Amniotic stem cell (primary cell): ENCODE data around the gene SLC4A11.

Experiments
- DNase-seq: peaks from one replicate; lab custom pipeline; 2025; lab: John Stamatoyannopoulos, UW

SLC4A11 gene

DNA sequence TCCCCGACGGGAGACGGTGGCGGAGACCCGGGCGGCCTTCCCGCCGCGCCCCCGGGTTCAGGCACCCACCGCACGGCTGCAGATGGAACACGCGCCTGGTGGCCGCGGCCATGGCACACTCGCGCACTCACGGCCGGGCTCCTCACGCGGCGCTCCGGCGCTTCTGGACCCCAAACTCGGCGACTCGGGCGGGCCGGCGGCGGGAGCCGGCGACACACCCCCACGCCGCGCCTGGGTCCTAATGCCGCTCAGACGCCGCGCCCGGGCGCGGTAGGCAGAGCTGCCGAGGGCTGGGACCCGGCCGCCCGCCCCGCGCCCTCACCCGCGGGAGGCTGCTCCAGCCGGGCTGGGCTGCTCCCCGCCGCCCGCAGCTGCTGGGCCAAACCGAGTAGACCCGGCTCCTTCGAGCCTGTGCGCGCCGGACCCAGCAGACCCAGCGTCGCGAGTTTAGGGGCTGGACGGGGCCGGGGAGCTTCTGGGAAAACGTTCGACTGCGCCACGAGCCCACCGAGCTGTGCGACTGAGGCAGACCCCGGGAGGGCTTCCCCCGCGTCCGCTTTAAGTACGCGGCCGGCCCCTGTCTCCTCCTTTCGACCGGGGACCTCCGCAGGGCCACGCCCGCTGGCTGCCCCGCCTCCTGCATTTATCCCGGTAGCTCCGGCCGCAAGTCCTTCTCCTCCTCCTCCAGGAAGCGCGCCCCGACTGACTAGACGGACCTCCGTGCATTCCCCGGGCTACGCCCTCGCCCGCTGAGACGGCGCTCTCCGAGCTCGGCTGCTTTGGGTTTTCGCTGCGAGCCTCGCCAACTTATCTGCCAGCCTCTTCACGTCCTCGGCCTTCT lies at the start of gene SLC4A11:
SLC4A11 (minus strand) TSS at position 165 of the 841 bp plus-strand sequence; CDS start at position 112, 53 bp downstream.
- no peak for DNase-seq

DNA sequence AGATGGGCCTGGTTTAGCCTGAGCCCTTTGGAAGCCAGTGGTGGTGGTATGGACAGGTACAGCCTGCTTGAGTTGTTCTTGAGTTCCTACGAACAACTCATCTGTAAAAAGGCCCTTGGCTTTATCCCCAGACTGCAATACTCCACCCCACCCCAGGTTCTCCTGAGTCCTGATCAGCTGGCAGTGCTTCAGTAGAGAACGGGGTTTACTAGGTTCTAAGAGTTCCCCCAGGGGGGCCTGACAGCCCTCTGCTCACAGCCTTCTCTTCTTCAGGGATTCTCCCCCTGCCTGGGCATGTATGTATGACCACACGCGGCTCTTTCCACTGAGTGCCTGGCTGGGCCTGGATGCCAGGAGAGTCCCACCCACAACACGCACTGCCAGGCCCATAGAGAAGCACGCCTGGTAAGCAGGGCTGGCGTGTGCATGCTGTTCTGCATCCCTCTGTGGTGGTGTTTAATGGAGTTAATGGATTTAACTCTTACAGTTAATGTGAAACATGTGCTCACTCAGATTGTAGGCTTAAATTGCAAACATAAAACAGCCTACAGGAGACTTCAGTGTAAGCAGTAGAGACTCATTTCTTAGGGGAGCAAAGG lies 44.3 kb upstream of the SLC4A11 start:
- DNase-seq = no peak

DNA sequence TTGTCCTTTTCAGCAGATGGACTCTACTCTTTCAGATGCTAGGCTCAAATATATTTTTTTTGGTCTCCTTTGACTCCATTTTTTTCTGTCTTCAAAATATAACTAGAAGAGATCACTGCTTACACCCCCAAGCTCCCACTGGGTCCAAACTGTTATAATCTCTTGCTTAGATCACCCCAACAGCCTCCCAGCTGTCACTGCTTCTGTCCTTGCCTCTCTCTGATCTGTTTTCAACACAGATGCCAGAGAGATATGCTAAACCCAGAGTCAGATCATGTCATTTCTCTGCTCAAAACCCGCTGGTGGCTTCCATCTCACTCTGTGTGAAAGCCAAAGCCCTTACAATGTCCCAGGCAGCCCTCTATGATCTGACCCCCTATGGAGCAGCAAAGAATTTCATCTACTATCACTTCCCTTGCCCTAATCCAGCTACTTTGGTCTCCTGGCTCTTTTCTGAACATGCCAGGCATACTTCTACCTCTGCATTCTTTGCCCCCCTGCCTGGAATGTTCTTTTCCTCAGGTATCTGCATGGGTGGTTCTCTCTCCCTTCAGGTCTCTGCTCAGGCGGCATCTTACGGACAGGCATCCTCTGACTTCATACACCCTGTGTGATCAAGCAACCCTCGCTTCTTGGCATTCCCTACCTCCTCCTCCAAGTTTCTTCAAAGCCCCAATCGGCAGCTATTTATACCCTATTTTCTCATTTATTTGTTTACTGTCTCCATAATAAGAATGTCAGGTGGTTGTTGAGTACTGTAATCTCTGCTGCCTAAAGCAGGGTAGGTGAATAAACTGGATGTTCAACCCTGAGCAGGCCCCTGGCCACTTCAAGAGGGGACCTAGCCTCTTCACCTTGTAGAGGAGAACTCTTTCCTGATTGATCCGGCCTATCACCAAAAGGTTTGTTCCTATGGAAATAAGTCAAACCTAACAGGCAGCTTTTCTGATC lies 43.6 kb upstream of the SLC4A11 start:
- no peak for DNase-seq

DNA sequence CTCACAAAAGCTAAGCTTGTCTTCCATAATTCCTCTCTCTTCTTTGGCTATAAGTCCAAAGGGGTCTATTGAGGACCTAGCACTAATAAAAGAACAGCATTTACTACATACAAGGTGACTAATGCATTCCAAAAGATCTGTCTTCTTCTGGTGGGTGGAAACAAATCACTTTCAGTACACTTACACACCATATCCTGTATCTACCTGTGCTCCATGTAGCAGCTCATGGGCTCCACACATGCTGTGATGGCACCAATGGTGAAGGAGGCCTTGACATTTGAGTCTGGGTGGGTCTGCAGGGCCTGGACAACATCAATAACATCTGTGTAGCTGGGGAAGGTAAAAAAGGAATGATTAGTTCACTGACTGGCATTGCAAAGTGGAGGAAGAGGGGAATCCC lies 42.4 kb upstream of the SLC4A11 start:
- DNase-seq = no peak

DNA sequence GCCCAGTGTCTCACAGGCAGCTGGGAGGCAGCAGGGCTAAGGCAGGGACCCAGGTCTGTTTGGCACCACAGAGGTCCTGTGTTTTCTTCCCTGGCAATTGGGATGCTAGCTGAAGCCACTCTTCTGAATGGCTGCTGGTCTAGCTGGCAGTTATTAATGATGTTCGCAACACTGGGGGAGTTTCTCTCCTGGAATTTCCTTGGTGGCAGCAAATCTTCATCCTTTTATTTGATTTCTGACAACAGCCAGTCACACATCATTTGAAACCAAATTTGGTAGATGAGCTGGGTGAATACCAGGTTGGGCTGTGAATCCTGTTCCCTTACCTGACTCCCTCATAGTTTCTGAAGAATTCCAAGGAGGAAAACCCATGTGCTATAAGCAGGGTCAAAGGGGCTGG lies 40.8 kb upstream of the SLC4A11 start:
- no peak for DNase-seq

DNA sequence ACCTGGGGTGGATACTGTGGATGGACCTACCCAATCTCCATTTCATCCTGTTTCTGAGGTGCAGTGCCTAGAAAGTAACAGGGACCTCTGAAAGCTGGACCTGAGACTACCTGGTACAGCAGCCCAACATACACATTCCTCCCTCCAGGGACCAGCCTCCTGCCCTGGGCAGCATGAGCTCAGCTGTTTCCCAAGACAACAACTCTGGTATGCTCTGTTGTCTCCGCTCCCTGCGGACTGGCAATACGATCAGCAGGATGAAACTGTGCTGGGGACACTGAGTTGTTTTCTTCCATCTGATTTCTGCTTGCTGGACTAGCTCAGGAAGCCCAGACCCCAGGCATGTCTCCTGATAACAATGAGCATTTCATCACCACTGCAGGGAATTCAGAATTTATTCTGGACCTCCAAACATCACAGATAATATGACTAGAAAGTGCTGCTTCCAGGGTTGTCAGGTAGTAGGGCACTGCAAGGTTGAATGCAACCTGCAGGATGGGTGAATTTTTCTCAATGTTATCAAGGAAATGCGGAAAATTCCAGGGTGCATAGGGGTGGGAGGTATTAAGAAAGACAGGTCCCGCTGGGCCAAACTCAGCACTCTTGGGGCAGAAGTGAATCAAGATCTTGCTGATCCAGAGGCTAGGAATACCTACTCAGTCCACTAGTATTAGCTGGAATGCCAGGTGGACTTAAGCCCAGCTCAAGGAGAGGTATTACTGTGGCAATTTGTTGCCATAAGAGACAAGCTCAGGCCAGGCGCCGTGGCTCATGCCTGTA lies 38.9 kb upstream of the SLC4A11 start:
- no peak for DNase-seq

DNA sequence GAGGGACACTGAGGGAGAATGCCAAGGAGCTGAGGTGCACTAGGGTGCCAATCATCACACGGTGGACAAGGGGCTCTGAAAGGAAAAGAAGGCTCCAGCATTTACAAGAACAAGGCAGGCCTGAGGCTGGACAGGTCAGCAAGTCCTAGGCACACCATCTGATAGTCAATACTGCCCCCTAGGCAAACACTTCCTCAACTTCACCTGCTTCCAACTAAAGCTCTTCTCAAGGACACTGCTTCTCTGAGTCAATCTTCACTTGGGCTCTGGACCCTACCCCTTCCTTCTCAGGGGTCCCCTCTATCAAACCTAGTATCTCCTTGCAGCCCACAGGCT lies 37.7 kb upstream of the SLC4A11 start:
- DNase-seq = no peak

DNA sequence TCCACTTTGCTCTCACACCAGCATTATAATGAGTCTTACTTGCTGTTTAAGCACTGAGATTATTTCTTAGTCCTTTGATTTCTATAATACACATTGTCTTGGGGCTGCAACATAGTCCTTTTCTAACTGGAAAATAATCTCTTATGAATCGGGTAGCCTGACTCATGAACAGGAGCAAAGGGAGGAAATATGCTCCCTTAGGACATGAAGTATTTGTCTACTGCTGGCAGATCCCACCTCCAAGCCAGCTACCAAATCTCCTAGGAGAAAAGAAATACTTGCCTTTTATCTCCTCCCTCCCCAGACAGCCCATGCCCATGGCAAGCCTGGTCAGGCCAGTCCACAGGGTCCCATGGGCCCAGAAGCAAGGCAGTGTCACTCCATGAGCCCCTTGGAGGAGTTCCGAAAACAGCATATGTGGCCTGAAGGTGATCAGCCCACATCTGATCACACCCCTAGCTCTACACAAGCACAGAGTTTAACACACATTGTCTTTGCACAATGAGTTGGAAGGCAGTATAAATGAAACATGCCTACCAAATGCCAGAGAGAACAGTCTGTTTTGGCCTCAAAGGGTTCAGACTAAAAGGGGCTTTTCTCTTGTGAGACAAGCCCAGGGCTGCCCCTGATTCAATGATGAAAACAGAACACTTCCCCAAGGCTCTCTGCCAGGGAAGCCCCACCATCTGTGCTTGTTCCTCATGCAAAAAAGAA lies 37.1 kb upstream of the SLC4A11 start:
- DNase-seq = no peak

DNA sequence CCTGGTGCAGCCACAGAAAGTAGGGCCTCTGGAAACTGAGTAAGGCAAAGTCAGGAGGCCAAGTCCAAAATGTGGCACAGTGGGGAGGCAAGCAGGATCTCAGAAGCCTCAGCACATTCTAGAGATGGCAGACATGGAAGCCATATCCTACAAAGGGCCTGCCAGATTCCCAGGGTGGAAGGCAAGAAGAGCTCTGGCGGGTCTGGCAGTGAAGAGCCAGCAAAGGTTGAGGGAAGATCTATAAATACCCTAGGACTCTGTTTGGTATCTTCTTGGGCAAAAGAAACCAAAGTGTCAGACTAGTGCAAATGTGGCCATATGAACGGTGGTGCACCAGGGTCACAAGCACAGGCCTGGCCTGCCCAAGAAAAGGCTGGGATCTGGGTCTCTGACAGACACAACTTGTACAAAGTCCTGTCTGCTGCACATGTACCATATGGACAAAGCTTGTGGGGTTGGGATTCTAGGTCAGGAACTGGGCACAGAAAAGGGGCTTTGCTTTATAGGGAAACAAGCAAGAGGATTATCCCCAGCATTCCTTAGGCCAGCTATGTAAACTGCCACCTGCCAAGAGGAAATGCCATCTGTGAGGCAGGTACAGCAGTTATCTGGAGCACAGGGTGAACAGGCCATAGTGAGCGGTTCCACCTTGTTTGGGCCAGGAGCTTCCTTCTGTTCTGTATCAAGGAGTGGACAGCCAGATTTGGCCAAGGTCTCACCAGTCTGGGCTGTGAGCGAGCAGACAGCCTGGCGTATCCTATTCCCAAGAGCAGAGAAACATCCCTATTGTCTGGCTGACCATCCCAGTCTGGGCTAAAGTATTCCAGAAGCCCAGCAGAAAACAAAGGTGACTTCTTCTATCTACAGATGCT lies 36.3 kb upstream of the SLC4A11 start:
- no peak for DNase-seq

DNA sequence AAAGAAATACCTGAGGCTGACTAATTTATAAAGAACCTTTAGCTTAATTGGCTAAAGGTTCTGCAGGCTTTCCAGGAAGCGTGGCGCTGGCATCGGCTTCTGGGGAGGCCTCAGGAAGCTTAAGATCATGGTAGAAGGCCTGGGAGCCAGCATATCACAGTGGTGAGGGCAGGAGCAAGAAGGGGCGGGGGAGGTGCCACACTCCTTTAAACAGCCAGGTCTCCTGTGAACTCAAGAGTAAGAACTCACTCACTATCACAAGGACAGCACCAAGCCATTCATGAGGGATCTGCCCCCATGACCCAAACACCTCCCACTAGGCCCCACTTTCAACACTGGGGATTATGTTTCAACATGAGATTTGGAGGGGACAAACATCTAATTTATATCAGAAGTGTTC lies 34.4 kb upstream of the SLC4A11 start:
- no peak for DNase-seq

DNA sequence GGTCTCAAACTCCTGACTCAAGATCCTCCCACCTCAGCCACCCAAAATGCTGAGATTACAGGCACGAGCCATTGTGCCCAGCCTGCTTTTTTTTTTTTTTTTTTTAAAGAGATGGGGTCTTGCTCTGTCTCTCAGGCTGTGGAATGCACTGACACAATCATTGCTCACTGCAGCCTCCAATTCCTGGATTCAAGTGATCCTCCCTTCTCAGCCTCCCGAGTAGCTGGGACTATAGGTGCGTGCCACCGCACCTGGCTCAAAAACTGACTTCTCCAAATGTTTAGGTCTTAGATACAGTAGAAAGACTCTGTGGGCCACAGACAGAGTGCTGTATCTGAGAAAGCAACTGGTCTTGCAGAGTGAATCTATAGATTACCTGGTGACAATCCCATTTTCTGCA lies 31.1 kb upstream of the SLC4A11 start:
- DNase-seq = no peak

DNA sequence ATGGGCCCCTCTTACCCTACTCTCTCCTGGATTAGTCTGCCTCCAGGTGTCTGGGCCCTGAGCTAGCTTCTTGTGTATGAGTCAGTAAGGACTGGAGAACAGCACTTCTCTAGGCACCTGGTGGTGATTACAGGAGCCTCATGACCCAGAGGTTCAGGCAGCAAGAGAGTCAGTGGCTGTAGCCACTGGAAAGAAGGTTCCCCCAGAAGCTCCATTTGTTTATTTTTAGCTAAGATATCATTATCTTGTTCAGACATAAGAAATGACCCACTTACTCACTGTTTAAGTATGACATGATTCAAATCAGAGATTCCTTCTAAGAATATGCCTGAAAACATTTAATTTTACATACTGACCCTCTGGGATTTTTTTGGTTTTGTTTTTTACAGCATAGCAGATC lies 23.6 kb upstream of the SLC4A11 start:
- DNase-seq = no peak

DNA sequence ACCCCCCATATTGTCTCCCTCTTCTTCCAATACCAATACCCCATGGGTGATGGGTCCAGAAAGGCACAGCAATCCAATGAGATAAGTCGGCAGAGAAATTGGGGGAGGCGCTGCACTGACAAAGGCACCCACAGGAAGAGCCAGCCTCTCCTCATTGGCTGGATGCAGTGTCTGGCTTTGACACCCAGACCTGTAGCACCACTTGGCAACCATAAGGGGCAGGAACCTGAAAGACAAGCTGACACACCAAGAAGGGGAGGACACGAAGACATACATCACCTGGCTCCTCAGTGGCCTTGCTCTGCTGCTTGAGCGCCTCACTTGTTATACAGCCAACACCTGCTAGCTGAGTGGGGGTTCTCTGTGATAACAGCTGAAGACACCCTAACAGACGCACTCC lies 19.4 kb upstream of the SLC4A11 start:
- no peak for DNase-seq

DNA sequence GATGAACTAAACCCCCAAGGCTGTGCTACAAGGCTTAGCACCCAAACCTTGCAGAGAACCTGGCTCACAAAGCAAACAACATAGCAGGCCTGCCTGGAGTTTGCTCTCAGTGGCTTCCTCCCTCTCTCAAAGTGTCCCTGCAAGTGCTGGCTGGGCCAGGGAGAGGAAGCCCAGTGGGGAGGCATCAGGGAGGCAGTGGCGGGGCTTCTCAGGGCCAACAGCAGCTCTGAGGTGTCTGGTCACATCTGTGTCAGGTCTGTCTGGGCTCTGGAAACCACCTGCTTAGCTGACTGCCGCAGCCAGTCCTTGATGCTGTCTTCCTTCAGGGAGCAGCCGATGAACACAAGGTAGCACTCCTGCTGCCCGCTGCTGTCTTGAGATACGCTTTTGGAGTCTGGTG lies 16.7 kb upstream of the SLC4A11 start:
- DNase-seq = no peak

DNA sequence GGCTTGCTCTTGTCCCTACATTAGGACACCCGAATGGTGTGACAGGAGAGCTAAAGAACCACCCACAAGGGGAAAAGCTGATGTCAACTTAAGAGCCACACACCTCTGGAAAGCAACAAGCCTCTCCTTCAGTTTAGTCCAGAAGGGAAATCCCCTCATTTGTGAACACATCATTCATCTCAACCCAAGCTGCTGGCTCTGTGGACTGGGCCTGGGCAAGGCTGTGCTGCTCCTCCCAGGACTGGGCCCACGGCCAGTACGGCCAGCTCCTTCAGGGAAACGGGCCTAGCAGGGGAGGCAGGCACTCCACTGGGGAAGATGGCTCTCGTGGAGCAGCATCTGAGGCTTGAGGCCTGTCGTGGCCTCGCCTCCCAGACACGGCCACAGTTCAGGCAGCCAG lies 12.8 kb upstream of the SLC4A11 start:
- DNase-seq = no peak

DNA sequence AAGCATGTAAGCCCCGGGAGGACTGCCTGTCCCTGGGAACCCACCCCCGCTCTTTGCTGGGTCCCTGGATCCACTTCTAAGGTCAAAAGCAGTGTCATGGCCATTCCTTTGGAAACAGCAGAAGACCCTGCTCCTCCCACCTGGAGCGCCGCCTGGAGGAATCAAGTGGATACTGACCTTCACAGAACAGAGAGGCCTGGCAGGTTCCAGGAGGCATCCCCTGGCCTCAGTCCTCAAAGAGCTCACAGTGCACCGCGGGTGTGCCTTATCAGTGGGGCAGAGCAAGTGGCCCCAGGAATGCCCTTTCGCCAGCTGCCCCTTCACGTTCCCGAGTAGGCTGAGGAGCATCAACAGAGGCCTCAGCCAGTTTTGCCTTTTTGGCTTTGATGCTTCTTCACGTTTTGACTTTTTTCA lies 11.1 kb upstream of the SLC4A11 start:
- no peak for DNase-seq

DNA sequence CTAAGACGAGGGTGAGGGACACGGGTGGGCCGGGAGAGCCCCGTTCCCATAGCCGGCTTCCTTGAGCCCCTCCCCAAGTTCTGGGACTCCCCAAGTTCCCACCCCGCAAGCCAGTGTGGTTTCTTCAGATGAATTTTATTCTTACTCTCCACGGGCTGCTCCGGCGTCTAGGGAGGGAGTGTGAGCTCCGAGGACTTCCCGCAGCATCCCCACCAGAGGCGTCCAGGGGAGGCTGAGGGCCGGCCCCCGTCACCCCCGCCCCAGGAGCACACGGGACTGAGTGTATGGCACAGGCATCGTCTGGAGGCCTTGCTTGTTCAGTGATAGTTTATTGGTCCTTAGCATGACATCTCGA lies 10.0 kb upstream of the SLC4A11 start:
- no peak for DNase-seq

DNA sequence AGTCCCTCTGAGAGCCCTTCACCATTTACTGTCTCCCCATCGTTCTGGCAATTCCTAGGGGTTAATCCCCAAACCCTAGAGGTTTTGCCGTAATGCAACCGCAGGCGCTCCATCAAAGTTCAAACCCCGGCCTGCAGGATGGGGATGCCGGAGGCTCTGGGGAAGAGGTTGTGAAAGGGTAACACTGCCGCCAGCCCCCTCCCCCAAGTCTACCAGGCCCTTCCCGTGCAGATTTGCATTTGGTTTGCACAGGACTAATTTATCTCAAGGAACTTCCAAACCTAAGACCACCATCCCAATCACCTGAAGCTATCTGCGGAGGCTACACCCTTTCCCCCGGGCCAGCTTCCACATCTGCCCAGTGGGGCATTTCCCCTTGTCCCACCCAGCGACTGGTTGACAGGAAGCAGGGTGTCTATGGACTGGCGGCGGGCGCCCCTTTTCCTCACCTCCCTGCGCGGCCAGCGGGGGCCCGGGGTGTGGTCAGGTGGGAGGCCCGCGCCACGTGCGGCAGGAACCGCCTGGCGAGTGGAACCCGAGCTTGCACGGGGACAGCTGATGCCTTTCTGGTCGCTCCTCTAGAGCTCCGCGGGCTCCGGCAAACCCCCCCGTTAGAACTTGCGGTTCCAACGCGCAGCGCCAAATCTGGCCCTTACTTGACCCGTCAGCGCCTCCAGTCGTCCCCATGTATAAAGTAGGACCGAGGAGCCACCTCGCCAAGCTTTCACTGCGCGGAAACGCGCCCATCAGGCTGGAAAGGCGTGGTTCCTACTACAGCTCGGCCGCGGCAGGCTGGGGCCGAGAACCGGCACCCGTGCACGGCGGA lies 9.4 kb upstream of the SLC4A11 start:
- no peak for DNase-seq

DNA sequence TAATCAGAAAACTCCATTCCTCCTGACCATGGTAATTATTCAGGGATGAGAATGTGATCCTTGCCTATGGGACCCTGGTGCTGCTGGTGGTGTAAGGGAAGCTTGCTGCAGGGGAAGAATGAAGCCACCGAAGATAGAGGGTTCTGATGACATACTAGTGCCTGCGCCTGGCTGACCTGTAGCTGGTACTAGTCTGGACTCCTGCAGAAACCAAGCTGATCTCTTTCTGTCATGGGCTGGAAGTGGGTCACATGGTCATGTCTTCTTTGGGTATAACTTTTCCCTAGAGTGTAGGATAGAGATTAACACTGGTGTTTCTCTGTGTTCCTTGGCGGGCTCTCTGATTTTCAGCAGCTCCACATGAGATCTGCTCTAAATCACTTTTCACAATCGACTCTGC lies 8.6 kb upstream of the SLC4A11 start:
- DNase-seq = no peak

DNA sequence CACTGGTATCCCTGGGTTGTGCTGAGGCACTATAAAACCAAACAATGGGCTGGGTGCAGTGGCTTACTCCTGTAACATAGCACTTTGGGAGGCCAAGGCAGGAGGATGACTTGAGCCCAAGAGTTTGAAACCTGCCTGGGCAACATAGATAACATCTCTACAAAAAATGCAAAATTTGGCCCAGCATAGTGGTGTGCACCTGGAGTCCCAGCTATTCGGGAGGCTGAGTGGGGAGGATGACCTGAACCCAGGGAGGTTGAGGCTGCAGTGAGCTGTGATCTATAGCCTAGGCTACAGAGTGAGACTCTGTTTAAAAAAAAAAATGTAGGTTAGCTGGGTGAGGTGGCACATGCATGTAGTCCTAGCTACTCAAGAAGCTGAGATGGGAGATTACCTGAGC lies 7.7 kb upstream of the SLC4A11 start:
- DNase-seq = no peak
